ENCODE results near the gene NEXN.

- TF ChIP-seq, protein P1, sequence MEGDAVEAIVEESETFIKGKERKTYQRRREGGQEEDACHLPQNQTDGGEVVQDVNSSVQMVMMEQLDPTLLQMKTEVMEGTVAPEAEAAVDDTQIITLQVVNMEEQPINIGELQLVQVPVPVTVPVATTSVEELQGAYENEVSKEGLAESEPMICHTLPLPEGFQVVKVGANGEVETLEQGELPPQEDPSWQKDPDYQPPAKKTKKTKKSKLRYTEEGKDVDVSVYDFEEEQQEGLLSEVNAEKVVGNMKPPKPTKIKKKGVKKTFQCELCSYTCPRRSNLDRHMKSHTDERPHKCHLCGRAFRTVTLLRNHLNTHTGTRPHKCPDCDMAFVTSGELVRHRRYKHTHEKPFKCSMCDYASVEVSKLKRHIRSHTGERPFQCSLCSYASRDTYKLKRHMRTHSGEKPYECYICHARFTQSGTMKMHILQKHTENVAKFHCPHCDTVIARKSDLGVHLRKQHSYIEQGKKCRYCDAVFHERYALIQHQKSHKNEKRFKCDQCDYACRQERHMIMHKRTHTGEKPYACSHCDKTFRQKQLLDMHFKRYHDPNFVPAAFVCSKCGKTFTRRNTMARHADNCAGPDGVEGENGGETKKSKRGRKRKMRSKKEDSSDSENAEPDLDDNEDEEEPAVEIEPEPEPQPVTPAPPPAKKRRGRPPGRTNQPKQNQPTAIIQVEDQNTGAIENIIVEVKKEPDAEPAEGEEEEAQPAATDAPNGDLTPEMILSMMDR (conservative IDR thresholded peaks at IDR 0.05) = no peak
- TF ChIP-seq EZH2 (IDR thresholded peaks at IDR 0.05; ENCODE audit: low read depth) = no peak
Measured at GRCh38 chr1:77847621-77848080, 40.8 kb upstream of the NEXN start.

Data from PC-9 (cell line).